Keratinocyte (primary cell): Measurements from ENCODE around the gene CHRNB4.

Source experiments
- EZH2 ChIP-seq: IDR thresholded peaks from one replicate; pipeline ENCODE4 v1.6.1; 2012; ENCODE audit warnings: inconsistent platforms, mild to moderate bottlenecking, low read length, moderate library complexity
- TF ChIP-seq, protein P1 (sequence below), 3 experiments: IDR thresholded peaks in 1 of 3; conservative IDR thresholded peaks in 1 of 3; optimal IDR thresholded peaks in 1 of 3; 2 replicates in 2 of 3; 3 replicates in 1 of 3; pipeline versions ENCODE3 to v1.5.1; 2011; ENCODE audit warnings: low read length in 3 of 3, mild to moderate bottlenecking in 3 of 3, moderate library complexity in 2 of 3, control low read depth in 1 of 3, inconsistent platforms in 1 of 3; ENCODE audit not compliant: insufficient read depth in 2 of 3; ENCODE audit errors: extremely low read depth in 1 of 3

DNA sequence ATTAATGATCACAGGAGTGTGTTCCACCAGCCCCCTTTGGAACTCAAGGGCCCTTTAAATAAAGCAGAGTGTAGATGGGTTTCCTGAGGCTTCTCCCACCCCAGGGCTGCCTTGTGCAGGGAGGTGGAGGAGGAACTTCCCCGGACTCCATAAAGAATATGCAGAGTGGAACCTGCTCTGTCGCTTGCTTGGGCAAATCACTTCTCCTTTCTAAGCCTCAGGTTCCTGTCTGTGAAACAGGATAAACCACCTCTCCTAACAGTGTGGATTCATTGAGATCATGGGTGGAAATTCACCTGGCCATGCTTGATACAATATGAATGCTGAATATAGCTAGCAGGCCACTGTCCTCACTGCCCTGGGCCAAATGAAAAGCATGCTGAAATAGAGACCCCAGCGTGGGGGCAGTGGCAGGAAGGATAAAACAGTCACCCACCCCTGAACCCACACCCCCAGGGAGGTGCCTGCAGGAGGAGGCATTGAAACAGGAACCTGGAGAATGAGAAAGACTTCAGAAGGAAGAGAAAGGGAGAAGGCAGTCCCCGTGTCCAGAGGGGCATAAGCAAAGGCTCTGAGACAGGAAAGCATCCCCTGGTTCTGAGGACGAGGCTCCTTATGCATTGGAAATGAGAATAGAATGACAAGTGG is 41.1 kb upstream of the CHRNB4 start:
- TF ChIP-seq EZH2 = no peak
- TF ChIP-seq, protein P1, sequence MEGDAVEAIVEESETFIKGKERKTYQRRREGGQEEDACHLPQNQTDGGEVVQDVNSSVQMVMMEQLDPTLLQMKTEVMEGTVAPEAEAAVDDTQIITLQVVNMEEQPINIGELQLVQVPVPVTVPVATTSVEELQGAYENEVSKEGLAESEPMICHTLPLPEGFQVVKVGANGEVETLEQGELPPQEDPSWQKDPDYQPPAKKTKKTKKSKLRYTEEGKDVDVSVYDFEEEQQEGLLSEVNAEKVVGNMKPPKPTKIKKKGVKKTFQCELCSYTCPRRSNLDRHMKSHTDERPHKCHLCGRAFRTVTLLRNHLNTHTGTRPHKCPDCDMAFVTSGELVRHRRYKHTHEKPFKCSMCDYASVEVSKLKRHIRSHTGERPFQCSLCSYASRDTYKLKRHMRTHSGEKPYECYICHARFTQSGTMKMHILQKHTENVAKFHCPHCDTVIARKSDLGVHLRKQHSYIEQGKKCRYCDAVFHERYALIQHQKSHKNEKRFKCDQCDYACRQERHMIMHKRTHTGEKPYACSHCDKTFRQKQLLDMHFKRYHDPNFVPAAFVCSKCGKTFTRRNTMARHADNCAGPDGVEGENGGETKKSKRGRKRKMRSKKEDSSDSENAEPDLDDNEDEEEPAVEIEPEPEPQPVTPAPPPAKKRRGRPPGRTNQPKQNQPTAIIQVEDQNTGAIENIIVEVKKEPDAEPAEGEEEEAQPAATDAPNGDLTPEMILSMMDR (optimal IDR thresholded peaks at IDR 0.05 in 1 of 3, IDR thresholded peaks at IDR 0.05 in 1 of 3, conservative IDR thresholded peaks at IDR 0.05 in 1 of 3; ENCODE audit: extremely low read depth in 1 of 3, insufficient read depth in 2 of 3, low read length in 3 of 3) = no peak
